Activated CD4-positive, alpha-beta T cell treated with anti-CD3 and anti-CD28 coated beads for 48 hours (primary cell): Measurements from ENCODE around the gene NEU1.
"Not testable (repeated sequence)": the region's sequence is repeated elsewhere in the genome, so short reads cannot be mapped to it uniquely, and the experiment has no call there.

Experiments
- DNase-seq: peaks from one replicate; pipeline ENCODE4 v3.0.0-alpha.2; 2020

The NEU1 gene

DNA sequence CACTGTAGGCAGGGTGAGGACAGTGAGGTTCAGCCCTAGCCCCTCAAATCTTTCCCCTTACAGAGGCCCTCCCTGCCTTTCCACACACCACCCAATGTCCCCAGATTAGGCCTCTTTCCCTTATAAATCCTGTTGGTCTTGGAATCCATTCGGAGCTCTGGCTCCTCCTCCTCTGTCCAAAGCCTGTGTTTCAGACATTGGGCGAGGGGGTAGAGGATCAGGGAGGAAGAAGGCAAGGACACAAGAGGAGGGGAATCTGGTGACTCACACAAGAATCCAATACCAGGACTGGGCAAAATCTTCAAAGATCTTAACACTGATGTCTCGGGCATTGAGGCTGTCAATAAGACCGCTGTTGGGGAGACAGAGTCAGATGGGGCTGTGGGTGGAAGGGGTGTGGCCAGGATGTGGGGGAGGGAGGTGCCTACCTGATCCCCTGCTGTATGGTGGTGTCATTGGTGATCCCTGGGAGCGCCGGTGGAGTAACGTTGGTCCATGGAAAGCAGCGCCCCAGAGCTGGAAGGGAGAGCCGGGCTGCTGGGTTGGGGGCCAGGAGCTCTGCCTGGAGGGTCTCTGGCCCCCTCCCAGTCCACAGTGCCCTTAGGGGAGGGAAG lies 8.5 kb upstream of the NEU1 start:
- DNase-seq = no peak

DNA sequence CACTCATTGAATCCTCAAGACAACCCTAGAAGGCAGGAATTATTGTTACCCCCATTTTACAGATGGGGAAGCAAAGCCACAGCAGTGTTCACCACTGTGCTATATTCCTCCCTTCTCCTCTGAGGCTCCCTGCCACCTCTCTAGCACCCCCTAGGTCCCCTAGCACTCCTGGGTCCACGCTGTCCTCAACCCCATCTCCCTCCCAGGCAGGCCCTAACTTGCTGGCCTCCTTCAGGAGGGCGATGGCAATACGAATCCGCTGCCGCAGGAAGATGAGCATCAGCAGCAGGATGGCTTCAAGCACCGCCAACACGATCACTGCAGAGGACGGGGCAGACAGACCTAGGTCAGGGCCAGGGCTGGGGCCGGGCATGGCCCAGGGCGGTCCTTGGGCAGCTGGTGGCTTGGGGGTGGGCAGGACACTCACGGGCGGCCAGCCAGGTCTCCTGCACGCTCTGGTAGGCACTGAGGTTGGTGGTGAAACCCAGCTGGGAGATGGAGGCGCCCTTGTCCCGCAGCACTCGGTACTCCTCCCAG lies 7.8 kb upstream of the NEU1 start:
- DNase-seq = no peak

DNA sequence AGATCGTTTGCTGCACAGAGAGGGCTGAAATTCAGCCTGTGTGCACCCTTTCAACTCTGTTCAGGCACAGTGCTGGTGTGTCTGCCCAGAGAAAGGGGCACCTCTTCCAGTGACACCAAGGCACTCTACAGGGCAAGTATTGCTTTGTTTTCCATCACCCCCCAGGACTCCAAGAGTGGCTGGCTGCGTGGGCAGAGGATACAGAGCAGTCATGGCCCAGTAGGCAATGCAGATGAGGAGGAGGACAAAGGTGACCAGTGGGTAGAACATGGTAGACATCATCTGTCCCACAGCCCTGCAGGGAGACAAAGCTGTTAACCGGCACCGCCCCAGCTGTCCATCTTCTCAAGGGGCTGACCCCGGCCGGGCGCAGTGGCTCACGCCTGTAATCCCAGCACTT lies 6.7 kb upstream of the NEU1 start:
- DNase-seq = no peak

DNA sequence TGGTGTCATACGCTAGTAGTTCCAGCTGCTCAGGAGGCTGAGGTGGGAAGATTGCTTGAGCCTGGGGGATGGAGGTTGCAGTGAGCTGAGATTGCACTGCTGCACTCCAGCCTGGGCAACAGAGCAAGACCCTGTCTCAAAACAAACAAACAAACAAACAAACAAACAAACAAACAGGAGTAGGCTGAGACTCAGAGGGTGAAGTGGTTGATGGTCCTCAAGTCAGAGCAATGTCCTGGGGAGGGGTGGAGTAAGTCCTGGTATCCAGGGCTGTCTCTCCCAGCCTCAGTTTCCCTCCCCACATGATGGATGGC lies 6.0 kb upstream of the NEU1 start:
- not testable (repeated sequence) for DNase-seq

DNA sequence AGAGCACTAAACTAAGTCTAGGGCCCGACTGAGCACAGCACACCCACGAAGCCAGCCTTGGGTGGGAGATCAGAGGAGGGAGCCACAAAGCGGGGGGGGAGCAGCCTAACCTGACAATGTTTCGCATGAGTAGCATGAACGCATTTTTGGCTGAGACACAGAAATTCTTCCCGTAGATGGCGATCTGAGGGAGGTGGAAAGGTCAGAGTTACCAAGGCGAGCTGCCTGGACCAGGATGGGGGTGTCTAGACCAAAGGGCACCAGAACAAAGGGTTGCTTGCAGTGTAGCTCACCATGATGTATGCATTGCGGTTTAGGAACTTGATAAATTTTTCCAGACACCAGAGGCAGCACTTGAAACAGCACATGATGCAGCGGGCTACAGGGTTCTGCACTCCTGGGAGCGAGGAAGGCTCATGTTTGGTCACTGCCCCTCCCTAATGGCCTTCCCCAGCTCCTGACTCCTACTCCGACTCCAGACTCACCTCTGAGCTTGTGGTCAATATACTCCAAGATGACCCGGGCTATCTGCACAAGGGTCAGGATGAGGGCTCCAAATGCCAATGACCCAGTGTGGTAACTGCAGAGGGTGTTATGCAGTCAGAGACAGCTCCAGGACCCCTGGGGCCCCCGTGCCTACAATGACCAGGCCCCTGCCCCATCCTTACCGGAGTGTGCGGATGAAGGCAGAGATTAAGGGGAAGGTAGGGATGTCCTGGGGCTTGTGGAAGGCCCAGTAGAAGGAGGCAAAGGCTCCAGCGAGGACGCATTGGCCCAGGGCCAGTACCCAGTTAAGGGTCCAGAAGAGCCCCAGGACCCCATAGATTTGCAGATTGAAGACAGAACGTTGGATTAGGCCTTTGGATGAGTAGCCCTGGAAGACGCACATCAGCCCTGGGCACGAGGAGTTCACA lies 2.8 kb upstream of the NEU1 start:
- DNase-seq = no peak

DNA sequence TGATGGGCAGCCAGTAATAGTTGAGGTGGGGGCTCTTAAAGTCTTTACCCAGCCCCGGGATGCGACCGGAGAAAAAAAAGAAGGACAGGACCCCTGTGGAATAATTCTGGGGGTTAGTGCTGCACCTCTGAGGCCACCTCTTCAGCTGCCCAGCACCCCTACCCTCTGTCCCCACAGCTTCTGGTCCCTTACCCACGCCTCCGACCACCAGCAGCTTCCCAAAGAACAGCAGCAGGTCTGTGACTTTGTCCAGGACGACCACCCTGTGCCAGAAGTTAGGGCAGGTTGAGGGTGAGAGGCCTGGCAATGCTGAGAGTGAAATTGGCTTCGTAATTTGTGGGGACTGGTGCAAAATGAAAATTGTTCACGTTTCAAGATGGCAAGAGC lies 2.2 kb upstream of the NEU1 start:
- no peak for DNase-seq

DNA sequence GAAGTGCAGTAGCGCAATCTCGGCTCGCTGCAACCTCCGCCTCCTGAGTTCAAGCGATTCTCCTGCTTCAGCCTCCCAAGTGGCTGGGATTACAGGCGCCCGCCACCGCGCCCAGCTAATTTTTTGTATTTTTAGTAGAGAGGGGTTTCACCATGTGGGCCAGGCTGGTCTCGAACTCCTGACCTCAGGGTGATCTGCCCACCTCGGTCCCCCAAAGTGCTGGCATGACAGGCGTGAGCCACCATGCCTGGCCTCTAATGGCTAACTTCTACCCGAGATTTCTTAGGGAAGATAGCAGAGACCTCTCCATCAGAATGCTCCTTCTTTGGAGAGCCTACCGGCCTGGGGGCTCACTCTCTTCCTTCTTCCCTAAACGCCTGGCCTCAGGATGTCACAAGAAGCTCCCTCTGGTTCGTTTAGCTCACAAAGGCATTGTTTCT lies 1.5 kb upstream of the NEU1 start:
- DNase-seq = not testable (repeated sequence)

DNA sequence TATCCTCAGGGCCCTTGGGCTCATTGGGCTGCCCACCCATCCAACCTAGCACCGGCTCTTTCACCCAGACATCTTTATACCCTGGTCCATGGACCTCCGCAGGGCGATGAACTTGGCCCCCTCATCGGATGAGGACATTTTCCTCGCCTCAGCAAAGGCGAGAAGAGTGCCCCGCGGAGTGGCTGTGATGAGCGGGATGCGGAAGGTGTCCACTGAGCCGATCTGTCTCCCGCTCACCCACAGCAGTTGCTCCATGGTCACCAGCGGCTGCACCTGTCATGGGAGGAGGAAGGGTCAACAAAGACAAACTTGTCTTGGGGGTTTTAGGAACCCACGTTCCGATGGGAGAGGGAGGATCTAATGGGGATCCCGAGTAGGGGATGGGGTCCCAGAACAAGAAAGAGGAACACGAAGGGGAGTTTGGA lies 690 bp downstream of the NEU1 start:
- no peak for DNase-seq

DNA sequence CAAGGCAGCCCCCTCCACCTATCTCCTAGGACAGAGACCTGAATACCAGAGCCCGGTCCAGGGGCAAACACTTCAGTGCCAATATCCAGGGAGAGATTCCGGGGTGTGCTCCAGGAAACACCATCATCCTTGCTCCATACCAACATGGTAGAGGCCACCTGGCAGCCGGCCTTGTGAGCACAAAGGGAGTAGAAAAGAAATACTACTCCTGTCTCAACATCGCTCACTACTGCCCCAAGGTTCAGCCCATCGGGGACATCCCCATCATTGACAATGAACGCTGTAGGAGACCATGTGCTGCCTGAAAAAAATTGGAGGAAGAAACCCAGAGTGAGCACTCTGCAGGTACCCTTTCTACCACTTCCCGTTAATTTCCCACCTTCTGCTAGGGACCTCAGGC lies 1.5 kb downstream of the NEU1 start:
- DNase-seq = no peak

DNA sequence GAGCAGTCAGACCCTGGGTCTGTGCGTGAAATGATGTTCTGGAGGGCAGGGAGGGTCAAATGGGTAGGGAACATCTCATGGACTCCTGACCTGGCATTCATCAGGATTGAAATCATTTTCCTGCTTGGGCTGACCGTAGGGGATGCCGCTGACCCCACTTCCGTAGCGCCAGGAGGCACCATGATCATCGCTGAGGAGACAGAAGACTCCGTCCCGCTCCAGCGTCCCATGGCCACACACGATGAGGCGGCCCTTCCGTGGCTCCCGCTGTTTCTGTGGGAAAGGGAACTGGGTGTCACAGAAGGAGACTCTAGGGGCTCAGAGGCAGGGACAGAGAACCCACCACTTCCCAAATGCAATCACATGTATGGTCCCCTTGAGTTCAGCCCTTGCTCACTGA lies 2.3 kb downstream of the NEU1 start:
- DNase-seq = no peak

DNA sequence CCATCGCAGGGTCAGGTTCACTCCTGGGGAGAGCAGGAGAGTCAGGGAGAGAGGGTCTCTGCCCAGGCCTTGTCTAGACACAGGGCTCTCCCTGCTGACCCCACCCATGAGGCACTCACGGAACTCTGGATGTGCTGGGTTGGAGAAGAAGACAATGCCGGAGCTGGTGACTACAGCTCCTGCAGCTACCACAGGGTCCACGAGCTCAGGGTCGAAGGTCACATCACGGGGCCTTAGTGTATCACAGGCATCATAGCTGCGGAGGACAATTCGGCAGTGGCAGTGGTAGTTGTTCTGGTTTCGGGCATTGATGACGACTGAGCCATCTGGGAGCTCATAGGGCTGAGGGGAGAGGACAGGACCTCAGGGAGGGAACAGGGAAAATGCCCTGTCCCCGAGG lies 2.7 kb downstream of the NEU1 start:
- DNase-seq = no peak

DNA sequence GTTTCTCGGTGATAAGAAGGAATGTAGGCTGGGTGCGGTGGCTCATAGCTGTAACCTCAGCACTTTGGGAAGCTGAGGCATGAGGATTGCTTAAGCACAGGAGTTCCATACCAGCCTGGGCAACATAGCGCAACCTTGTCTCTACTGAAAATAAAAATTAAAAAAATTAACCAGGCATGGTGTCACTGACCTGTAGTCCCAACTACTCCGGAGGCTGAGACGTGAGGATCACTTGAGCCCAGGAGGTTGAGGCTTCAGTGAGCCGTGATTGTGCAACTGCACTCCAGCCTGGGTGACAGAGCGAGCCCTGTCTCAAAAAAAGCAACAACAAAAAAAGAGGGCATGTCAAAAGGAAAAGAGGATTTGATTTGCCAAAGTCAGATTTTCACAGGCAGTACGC lies 3.9 kb downstream of the NEU1 start:
- DNase-seq = no peak

DNA sequence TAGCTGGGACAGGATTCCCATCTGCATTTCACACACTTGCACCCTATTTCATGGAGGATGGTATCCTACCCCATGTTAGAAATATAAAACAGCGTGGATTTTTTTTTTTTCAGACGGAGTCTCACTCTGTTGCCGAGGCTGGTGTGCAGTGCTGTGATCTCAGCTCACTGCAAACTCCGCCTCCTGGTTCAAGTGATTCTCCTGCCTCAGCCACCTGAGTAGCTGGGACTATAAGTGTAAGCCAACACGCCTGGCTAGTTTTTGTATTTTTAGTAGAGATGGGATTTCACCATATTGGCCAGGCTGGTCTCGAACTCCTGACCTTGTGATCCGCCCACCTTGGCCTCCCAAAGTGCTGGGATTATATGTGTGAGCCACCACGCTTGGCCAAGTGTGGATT lies 4.8 kb downstream of the NEU1 start:
- not testable (repeated sequence) for DNase-seq

DNA sequence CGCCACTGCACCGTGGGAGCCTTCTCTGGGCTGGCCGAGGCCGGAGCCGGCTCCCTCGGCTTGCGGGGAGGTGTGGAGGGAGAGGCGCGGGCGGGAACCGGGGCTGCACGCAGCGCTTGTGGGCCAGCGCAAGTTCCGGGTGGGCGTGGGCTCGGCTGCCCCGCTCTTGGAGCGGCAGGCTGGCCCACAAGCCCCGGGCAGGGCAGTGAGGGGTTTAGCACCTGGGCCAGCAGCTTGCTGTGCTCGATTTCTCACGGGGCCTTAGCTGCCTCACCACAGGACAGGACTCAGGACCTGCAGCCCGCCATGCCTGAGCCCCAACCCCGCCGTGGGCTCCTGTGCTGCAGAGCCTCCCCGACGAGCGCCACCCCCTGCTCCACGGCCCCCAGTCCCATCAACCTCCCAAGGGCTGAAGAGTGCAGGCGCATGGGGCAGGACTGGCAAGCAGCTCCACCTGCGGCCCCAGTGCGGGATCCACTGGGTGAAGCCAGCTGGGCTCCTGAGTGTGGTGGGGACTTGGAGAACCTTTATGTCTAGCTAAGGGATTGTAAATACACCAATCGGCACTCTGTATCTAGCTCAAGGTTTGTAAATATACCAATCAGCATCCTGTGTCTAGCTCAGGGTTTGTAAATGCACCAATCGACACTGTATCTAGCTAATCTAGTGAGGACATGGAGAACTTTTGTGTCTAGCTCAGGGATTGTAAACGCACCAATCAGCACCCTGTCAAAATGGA lies 10.5 kb downstream of the NEU1 start:
- DNase-seq = not testable (repeated sequence)

DNA sequence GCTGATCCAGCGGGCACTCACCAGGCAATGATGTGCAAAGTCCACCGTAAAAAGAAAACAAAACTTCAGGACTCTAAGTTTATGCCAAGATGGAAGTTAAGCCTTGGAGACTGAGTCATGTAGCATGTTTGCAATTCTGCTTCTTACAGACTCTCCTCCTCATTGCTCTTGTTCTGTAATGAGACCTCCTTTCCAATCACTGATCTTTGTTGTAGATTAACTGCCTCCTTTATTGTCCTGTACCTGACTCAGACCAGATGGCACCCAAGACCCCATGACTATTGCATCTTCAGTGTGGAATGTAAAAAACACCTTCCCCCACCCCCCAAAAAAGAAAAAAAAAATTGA lies 11.2 kb downstream of the NEU1 start:
- DNase-seq = no peak

DNA sequence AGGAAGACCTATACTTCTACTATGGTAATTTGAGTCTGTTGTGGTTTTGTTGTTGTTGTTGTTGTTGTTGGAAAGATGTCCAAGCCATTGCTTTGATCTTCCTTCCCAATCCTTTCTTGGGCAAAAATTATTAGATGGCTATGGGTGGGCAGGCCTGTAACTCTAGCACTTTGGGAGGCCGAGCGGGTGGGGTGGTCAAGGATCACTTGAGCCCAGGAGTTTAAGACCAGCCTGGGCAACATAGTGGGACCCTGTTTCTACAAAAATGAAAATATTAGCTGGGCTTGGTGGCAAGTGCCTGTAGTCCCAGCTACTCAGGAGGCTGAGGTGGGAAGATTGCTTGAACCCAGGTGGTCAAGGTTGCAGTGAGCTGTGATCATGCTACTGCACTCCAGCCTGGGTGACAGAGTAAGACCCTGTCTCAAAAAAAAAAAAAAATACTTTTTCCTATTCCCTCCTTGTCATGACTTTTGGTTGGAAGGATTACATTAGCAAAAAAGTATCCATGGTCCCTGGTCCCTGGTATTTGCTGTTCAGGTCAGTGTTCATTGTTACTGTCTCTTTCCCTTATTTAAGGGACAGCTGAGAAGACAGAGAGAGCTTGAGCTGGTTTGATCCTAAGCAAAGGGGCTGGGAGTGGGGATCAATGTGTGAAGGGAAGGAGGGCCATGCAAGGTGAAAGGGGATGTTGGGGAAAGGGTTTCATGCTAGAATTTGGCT lies 11.7 kb downstream of the NEU1 start:
- no peak for DNase-seq

DNA sequence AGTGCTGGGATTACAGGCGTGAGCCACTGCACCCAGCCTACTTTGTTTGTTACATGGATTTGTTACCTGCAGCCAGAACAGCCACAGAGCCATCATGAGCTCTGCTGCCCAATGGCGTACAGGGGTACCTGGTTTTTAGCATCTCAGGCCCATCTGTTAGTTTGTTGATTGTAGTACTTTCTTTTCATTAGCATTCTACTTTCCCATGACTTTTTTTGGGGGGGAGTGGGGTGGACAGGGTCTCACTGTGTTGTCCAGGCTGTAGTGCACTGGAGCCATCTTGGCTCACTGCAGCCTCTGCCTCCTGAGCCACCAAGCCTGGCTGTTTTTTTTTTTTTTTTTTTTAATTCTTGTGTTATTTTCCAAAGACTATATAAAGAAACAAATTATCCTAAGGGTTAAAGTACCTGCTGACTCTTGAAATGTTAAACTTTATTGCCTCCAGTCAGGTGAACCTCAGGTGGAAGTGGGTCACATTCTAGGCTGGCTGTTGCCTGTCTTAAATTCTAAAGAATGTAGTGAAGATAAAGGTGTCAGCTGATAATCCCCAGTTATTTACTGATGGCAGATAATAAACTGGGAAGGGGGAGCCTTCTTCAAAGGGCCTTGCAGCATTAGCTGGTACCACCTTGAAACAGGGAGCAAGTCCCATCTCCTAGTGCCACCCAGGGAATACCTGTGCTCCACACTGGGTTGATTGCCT lies 15.2 kb downstream of the NEU1 start:
- no peak for DNase-seq

DNA sequence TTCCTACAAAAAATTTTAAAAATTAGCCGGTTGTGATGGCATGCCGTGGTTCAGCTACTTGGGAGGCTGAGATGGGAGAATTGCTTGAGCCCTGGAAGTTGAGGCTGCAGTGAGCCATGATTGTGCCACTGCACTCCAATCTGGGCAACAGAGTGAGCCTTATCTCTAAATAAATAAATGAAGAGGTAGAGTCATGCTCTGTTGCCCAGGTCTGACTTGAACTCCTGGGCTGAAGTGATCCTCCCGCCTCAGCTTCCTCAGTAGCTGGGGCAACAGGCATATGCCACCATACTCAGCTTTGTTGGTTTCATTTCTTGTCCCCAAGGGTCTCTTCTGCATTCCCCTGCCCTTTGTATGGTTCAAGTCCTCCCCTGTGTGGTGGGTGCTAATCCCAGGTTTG lies 18.1 kb downstream of the NEU1 start:
- DNase-seq = no peak

DNA sequence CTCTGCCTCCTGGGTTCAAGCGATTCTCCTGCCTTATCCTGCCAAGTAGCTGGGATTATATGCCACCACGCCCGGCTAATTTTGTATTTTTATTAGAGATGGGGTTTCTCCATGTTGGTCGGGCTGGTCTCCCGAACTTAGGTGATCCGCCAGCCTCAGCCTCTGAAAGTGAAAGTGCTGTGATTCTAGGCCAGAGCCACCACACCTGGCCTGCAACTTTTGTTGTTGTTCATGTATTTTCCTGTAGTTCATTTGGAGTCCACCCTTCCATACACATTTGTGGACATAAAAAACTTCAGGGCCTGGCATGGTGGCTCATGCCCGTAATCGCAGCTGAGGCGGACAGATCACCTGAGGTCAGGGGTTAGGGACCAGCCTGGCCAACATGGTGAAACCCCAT lies 20.6 kb downstream of the NEU1 start:
- DNase-seq = no peak

DNA sequence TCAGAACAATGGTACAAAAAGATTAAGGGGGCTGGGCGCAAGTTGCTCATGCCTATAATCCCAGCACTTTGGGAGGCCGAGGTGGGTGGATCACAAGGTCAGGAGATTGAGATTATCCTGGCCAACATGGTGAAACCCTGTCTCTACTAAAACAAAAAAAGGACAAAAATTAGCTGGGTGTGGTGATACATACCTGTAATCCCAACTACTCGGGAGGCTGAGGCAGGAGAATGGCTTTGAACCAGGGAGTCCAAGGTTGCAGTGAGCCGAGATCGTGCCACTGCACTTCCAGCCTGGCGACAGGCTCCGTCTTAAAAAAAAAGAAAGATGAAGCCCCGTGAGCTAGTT lies 22.9 kb downstream of the NEU1 start:
- DNase-seq = not testable (repeated sequence)

DNA sequence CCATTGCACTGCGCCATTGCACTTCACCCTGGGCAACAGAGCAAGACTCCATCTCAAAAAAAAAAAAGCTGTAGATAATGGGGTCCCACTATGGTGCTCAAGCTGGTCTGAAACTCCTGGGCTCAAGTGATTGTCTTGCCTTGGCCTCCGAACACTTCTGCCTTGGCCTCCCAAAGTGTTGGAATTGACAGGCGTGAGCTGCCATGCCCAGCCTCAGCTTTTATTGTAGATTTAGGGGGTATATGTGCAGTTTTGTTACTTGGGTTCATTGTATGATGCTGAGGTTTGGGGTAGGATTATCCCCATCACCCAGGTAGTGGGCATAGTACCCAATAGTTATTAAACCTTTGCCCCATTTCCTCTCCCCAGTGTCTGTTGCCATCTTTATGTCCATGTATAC lies 23.7 kb downstream of the NEU1 start:
- DNase-seq = no peak

DNA sequence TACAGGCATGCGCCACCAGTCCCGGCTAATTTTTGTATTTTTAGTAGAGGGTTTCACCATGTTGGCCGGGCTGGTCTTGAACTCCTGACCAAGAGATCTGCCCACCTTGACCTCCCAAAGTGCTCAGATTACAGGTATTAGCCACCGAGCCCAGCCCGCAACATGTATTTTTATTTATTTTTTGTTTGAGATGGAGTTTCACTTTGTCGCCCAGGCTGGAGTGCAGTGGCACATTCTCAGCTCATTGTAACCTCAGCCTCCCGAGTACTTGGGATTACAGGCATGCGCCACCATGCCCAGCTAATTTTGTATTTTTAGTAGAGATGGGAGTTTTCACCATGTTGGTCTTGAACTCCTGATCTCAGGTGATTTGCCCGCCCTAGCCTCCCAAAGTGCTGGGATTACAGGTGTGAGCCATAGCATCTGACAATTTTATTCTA lies 24.5 kb downstream of the NEU1 start:
- not testable (repeated sequence) for DNase-seq
